ENCODE results near the gene GABRA5. TPM values are rescaled to one million over a fixed set of nuclear protein-coding genes. Genes with fewer than 3 reads are reported as not detected.

GABRA5 gene
- total and polyA plus RNA-seq, 2 of the 8 experiments (the other 6 are each of a cell fraction or from before 2014, with no cell fraction given), result 15.0 to 29.6 TPM

- H3K79me2 ChIP-seq (ENCODE audit: control insufficient read depth in 1 of 2, insufficient read depth in 2 of 2, low read length in 2 of 2), result no peaks in the 10 kb centered on the region
- H3K4me2 ChIP-seq (ENCODE audit: insufficient read depth in 1 of 2, low read depth in 2 of 2, low read length in 2 of 2), result peak overlapping the region; percentile 71 to 86
- no peak overlapping the region for H2BK120ac ChIP-seq (replicated peaks; ENCODE audit: low read depth, low read length)
- H3K36me3 ChIP-seq (ENCODE audit: control insufficient read depth in 2 of 4, insufficient read depth in 4 of 4, low read length in 3 of 4), result no peaks in the 10 kb centered on the region
- no peak overlapping the region for H3K23ac ChIP-seq (ENCODE audit: insufficient read length)
- H2BK5ac ChIP-seq (ENCODE audit: low read depth, low read length), result no peak overlapping the region
- H3K4me1 ChIP-seq (replicated peaks in 1 of 4; ENCODE audit: control insufficient read depth in 3 of 4, insufficient read depth in 4 of 4, low read length in 3 of 4), result peaks cover 0 to 3% (median 0%) of the 10 kb centered on the region in 4 experiments; a peak in 1 of 7 replicates
- CTCF ChIA-PET (ENCODE audit: partially characterized antibody), result interaction anchor here (0.6 to 7.6 kb wide), 4 partner anchors 17 to 718 kb away, joined by 3 to 74 read pairs (median 6); no protein-coding TSS in a partner anchor
- no peaks in the 10 kb centered on the region for H3K79me1 ChIP-seq (ENCODE audit: low read depth, low read length)
- FAIRE-seq (no peak), DNase-seq (ENCODE audit: low read depth in 1 of 2, low spot score in 2 of 2) (peak in 1 of 2 experiments; percentile 72)
- POLR2A ChIA-PET (ENCODE audit: partially characterized antibody), result no interaction called here
- H3K27ac ChIP-seq (ENCODE audit: low read depth, low read length), result no peak overlapping the region
- H3K4me3 ChIP-seq (ENCODE audit: extremely low read depth in 1 of 4, insufficient read depth in 2 of 4, low read depth in 3 of 4, low read length in 4 of 4), result peak overlapping the region; percentile 54 to 70 (median 64)
- H2BK20ac ChIP-seq (ENCODE audit: low read length), result no peak overlapping the region
- H3K18ac ChIP-seq (ENCODE audit: extremely low read depth, low read length), result peak overlapping the region; percentile 71
- H2BK15ac ChIP-seq (ENCODE audit: low read length), result no peak overlapping the region
- H3K56ac ChIP-seq (replicated peaks; ENCODE audit: insufficient read length, low read depth, low read length), result peak overlapping the region; percentile 90
- no peak overlapping the region for H3K4ac ChIP-seq (replicated peaks; ENCODE audit: insufficient read length, low read depth, low read length)
- H3K14ac ChIP-seq (ENCODE audit: insufficient read length), result no peak overlapping the region
- peaks cover 9% of the 10 kb centered on the region; the same call in 1 of the 2 replicates for H3K23me2 ChIP-seq (ENCODE audit: low read depth, low read length)
- peak overlapping the region; percentile 39; the same call in 1 of the 2 replicates for H4K8ac ChIP-seq (ENCODE audit: extremely low read depth, insufficient read depth, low read length)
- no peak overlapping the region for H4K5ac ChIP-seq (ENCODE audit: insufficient read length, low read depth, low read length)
- peak overlapping the region in 3 of 4 experiments; percentile 46 to 74 (median 67); a peak in 6 of 7 replicates for H3K9ac ChIP-seq (replicated peaks in 1 of 4; ENCODE audit: extremely low read depth in 1 of 4, low read depth in 3 of 4, low read length in 3 of 4)
- peak overlapping the region; percentile 78; the same call in 1 of the 2 replicates for H2BK12ac ChIP-seq (ENCODE audit: low read depth, low read length)
- H3K27me3 ChIP-seq (replicated peaks in 1 of 4; ENCODE audit: control insufficient read depth in 3 of 4, extremely low read depth in 1 of 4, insufficient read depth in 3 of 4, low read length in 3 of 4), result peaks cover 16 to 51% (median 46%) of the 10 kb centered on the region in 4 experiments
- H2AFZ ChIP-seq (ENCODE audit: low read length), result peak overlapping the region; percentile 80
- no peak overlapping the region for H4K91ac ChIP-seq (replicated peaks; ENCODE audit: insufficient read length, low read length)
- H2AK5ac ChIP-seq (ENCODE audit: low read depth, low read length), result no peak overlapping the region
- no peaks in the 10 kb centered on the region for H3K9me3 ChIP-seq (ENCODE audit: insufficient read depth in 2 of 2, low read depth in 1 of 2, low read length in 1 of 2)
- 2% methylated on average over 47 of the region's 48 CpGs; no CpG with 5 or more reads in 1 of the 2 experiments for WGBS, 2 experiments (ENCODE audit: extremely low coverage in 1 of 2, insufficient coverage in 1 of 2, insufficient read length in 1 of 2, insufficient replicate concordance in 2 of 2, low coverage in 1 of 2, low lambda C conversion rate in 2 of 2, missing lambda C conversion rate in 1 of 2)
- H4K20me1 ChIP-seq (replicated peaks in 1 of 2; ENCODE audit: control insufficient read depth in 1 of 2, insufficient read depth in 2 of 2, low read length in 2 of 2), result no peaks in the 10 kb centered on the region
- peak; percentile 82 for TF ChIP-seq CHD2 (IDR thresholded peaks at IDR 0.05; ENCODE audit: low read length)
- TF ChIP-seq POLR2A (IDR thresholded peaks at IDR 0.05; ENCODE audit: control extremely low read depth in 1 of 2, low read depth in 2 of 2, low read length in 2 of 2), result peak in 1 of 2 experiments; percentile 75; a peak in 2 of 3 replicates
- TF ChIP-seq EZH2 (IDR thresholded peaks at IDR 0.05; ENCODE audit: low read depth, low read length, severe bottlenecking), result peak; percentile 57
- no peak for TF ChIP-seq SAP30 (IDR thresholded peaks at IDR 0.05; ENCODE audit: insufficient read depth, insufficient replicate concordance, low read length)
- peak; percentile 67 for TF ChIP-seq ASH2L (IDR thresholded peaks at IDR 0.05; ENCODE audit: low read length)
- TF ChIP-seq SUZ12 (IDR thresholded peaks at IDR 0.05; ENCODE audit: low read length), result peak; percentile 61
- peak; percentile 46 for TF ChIP-seq PHF8 (conservative IDR thresholded peaks at IDR 0.05; ENCODE audit: low read depth, low read length)
- TF ChIP-seq JUN (IDR thresholded peaks at IDR 0.05; ENCODE audit: low read depth, low read length), result no peak
- TF ChIP-seq NRF1 (IDR thresholded peaks at IDR 0.05; ENCODE audit: low read depth, low read length), result peak; percentile 79
- TF ChIP-seq TAF1 (IDR thresholded peaks at IDR 0.05; ENCODE audit: low read depth, low read length), result peak; percentile 76
- peak; percentile 62; the same call in 1 of the 2 replicates for TF ChIP-seq POLR2AphosphoS5 (IDR thresholded peaks at IDR 0.05; ENCODE audit: low read depth, low read length)
- TF ChIP-seq, protein P1, sequence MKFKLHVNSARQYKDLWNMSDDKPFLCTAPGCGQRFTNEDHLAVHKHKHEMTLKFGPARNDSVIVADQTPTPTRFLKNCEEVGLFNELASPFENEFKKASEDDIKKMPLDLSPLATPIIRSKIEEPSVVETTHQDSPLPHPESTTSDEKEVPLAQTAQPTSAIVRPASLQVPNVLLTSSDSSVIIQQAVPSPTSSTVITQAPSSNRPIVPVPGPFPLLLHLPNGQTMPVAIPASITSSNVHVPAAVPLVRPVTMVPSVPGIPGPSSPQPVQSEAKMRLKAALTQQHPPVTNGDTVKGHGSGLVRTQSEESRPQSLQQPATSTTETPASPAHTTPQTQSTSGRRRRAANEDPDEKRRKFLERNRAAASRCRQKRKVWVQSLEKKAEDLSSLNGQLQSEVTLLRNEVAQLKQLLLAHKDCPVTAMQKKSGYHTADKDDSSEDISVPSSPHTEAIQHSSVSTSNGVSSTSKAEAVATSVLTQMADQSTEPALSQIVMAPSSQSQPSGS (IDR thresholded peaks at IDR 0.05; ENCODE audit: low read length), result no peak
Measured at GRCh38 chr15:26967719-26968269, 100.9 kb downstream of the GABRA5 start.

All from H1 (cell line).